GM19351 (cell line): ENCODE results near the gene ADAM19.

Experiments
- ATAC-seq: cut with Tn5 transposase; IDR thresholded peaks from one replicate; pipeline ENCODE4 v1.9.1; 2021; ENCODE audit warnings: mild to moderate bottlenecking, moderate library complexity; ENCODE audit not compliant: unreplicated experiment

The ADAM19 gene

DNA sequence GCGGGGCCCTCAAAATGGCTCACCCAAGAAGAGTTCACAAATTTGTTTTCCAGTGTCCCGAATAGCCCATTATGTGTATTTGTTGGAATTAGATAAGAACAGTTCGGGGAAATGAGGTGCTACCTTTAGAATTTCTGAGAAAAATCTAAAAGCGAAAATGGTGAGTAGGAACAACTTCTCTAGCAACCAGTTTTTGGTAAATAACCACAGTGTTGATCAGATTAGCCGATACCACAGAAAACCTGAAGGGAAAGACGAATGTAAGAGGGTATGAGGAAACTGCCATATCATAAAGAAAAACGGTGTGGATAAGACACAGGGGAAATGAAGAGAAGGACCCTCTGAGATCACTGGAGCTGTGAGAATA lies 31.0 kb downstream of the ADAM19 start:
- ATAC-seq: no peak

DNA sequence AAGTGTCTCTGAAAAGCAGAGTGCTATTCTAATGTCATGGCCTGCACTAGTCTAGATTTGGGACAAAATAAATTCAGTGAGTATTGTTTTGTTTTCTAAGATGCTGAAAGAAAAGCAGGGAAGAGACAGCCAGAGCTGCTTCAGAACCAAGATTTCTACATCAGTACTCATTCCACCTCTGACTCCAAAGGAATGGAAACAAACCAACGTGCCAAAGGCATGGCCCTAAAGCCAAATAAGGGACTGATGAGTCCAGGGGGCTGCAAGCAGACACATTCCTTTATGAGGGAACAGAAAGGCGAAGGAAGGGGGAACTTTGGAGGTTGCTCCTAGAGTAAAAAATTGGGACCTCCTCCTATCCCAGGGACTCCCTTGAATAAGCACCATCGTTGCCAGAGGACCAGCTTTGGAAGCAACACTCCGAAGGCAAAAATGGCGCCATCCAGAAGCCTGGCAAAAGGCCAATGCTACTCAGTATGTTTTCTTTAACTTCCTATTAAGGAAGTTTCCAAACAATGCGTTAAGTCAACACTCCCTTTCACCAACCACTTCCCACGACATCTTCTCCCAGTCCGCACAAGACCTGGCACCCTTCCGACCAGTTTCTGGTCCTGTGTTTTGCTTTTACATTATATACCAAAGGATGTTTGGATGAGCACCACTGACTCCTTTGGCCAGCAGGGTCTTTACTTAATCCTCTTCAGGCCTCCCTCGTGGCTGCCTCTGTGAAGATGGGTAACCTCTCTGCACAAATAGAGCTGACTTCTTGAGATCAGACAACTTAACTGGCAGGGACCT lies 31.6 kb downstream of the ADAM19 start:
- no peak for ATAC-seq

GRCh38 chr5:157542282-157543000 lies 33.1 kb downstream of the ADAM19 start:
- ATAC-seq: no peak

DNA sequence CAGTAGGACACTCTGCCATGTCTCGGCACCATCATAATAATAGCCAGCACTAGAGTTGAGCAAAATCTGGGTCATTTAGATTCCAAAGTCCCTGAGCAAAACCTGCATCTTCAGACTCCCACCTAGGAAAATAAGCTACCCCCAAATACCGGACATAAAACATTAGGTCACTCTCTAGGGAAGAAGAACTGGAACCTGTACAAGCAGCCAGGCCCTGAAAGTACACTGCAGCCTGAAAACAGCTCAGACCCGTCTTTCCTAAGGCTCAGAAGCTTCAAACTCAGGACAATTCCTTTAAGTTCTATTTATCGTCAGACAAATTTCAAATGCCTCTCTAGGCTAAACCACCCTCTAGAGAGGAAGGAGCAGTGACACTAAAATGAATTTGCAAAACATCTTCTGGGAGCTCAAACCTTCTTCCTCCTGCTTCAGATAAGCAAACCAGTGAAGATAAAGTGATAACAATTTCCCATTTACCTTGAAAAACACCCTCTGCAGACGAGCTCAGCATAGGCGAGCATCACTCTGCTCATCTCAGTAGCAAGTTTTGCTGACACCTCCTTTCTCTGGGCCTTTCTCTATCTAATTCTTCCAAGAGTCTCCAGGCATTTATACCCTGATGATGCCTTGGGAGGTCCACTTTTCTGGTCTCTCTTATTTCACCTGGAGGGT lies 34.0 kb downstream of the ADAM19 start:
- peak; percentile 8 for ATAC-seq

- ATAC-seq: peak; percentile 93
These were observed 34.7 kb downstream of the ADAM19 start for GRCh38 chr5:157540707-157541446.

- no peak for ATAC-seq
These were observed 35.5 kb downstream of the ADAM19 start for GRCh38 chr5:157540124-157540523.

GRCh38 chr5:157539503-157540022 lies 36.0 kb downstream of the ADAM19 start:
- ATAC-seq: no peak

GRCh38 chr5:157538311-157538710 lies 37.3 kb downstream of the ADAM19 start:
- no peak for ATAC-seq

DNA sequence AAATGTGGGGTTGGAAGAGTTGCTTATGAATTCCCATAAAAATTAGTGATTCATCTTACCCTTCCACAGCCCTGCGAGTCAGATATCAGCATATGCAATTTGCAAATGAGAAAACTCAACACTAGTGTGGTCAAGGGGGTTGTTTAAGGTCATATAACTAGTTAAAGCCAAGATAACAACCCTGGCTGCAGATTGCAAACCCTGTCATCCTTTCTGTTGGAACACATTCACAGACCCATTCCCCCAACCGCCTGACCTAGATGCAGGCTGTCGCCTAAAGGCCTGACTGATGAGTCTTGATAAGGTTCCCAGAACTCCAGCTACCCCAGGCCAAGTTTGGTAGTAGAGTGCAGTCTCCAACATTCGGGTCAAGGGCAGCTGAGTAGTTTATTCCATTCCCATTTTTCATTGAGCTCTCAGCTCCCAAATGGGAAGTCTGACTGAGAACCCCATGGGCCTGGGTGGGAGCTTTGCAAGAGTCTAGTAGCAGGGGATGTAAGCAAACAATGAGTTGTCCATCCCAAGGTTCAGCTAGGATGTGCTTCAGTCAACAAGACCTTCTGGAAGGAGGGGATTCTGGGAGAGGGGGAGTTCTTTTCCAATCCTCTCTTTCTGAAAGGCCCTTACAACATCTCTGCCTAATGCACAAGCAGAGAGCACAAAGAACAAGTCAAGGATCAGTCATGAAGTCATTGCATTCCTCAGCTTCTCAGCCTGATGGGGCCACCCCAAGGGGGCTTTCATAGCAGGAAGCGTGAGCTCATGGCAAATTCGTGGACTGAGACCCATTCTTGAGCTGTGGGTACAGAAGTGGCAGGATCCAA lies 40.3 kb downstream of the ADAM19 start:
- ATAC-seq: no peak

DNA sequence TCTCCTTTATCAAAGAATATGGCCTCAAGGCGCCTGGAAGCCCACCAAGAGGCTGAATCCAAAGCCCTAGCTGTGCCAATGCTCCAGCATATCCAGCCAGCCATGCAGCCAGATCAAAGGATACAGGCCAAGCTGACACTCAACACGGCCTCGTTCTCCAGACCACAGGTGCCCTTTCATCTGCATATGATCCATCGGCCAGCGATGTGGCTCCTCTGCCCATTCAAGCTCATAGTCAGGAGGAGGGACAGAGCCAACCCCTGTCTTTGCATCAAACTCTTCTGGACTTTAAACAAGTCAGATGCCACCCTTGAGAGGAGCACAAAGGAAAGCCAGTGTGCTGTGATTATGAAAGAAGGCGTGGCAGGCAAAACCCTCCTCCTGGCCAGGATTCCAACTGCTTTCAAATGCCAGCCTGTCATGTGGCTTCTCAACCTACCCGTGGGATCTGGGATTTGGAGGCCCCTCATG lies 42.5 kb downstream of the ADAM19 start:
- no peak for ATAC-seq

GRCh38 chr5:157532022-157532421 lies 43.6 kb downstream of the ADAM19 start:
- no peak for ATAC-seq

GRCh38 chr5:157530226-157530972 lies 45.2 kb downstream of the ADAM19 start:
- no peak for ATAC-seq

DNA sequence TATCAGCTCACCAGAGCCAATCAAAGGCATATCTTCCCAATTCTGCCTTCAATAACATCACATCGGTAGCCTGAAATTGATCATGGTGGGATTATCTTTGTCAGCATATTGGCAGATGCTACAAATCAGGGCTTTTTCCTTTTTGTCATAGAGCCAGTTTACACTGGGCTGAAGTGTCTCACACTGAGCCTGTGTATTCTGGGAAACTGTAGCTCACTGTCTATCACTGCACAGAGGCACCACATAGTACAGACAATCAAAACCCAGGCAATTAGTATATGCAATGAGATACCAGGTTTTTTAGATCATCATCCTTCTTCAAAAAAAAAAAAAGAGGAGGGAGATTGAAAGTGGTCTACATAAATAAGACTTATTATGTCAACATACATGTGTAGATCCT lies 46.6 kb downstream of the ADAM19 start:
- no peak for ATAC-seq

GRCh38 chr5:157528036-157528632 lies 47.4 kb downstream of the ADAM19 start:
- ATAC-seq: no peak

DNA sequence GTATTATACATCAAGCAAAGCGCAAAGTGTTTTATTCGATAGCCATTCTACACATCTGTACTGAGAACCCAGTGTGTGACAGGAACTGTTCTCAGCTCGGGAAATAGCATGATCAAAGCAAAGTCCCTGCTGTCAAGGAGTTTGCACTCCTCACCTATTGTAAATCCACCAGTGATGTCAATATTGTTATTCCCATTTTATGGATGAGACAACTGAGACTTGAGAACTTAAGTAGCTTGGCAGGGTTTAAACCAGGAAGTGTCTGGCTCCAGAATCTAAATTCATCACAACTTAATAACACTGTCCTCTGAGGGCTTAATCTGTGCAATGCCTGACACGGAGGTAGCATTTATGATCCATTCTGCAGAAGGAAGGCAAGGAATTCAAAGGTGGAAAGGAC lies 50.7 kb downstream of the ADAM19 start:
- ATAC-seq: no peak

DNA sequence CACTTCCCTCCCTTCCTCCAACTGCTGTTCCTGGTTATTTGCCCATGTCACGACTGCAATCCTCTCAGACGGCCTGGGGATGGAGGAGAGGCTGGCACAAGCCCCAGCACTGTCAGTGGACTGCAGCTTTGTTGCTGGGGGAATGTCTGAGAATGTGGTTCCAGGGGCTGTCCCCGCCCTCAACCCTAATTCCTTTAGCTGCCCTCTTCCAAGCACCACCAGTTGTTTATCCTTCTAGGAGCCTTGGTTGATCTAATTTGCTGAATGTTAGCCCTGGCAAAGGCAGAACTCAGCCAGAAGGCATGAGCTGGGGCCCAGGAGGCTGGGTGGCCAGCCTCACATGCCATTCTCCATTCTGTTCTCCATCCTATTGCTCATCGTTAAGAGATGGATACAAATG lies 51.6 kb downstream of the ADAM19 start:
- no peak for ATAC-seq

GRCh38 chr5:157521704-157522029 lies 53.9 kb downstream of the ADAM19 start:
- ATAC-seq: no peak

- no peak for ATAC-seq
These were observed 54.5 kb downstream of the ADAM19 start for GRCh38 chr5:157520911-157521703.
